Central memory CD4-positive, alpha-beta T cell (primary cell): Measurements from ENCODE around the gene LPP.

ENCODE experiments used
- DNase-seq: peaks from one replicate; pipeline ENCODE4 v3.0.0; 2022

Gene LPP

DNA sequence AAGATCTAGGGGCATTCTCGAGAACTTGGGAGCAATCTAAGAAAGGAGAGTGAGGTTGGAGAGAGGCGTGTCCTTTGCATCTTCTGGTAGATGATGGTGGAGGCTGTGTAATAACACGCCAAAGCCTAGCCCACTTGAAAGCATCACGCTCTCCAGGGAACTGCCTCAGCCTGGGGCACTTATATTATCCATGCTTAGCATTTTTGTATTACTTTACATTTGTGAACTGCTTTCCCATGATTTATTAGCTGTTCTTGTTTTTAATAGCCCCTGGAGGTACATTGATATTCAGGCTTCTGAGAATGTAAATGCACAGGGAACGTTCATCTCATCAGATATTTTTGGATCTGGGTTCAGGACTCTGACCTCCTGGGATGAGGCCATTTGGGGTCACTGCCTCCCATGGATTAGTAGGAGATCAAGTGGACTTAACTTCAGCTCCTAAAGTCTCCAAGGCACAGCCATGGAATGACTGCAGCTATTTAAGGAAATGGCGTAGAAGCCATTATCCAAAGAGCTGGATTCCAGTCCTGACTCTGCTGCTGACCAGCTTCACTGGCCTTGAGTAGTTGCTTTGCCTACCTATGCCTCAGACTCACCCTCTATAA, 124.9 kb downstream of the LPP start:
- no peak for DNase-seq

DNA sequence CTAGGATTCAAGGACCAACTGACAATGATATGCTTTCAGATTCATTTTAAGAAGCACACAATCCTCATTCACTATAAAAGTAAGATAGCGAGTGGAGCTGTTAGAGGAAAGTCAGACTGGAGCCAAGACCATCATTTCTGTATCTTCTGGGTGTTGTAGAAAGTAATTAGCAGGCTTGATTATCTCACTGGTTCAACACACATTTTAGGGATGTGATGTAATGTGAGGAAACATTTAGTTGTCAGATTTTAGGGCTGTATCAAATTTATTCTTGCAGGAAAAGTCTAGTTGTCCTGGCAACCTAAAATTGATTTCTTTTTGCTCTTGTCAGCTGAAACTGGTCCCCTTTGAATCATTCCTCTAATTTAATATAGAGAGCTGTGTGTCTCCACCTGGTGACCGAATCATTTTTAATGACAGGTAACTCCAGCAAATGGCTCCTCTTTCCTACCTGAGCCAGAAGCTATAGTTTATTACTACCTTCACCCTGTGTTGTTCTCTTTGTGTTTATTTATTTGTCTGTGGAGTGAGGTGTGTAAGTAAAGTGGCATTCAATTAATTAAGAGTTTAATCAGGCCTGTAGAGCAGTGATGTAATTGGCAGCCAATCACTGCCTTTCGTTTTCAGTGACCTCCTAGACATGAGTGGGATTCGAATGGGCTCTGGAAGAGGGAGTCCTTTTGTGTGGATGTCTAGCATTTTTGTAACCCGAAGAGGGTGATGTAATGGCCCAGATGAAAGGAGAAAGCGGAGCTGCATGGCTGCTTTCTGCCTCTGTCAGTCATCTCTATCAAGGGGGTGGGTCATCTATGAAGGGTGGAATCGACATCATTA, 125.8 kb downstream of the LPP start:
- DNase-seq = no peak

DNA sequence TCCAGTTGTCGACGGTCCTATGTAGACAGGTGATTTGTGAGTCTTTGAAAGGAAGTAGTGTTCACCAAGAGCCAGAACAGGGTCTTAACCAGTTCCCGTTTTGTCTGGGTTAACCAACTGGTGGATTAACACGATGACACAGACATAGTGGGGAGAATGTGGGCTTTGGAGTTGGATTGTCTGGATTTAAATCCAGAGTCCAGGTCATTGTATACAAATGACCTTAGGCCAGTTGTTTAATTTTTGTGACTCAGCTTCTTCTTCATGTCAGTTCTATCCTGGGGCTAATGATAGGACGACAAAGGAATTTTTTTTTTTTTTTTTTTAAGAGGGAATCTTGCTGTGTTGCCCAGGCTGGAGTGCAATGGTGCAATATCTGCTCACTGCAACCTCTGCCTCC, 126.7 kb downstream of the LPP start:
- DNase-seq = no peak

DNA sequence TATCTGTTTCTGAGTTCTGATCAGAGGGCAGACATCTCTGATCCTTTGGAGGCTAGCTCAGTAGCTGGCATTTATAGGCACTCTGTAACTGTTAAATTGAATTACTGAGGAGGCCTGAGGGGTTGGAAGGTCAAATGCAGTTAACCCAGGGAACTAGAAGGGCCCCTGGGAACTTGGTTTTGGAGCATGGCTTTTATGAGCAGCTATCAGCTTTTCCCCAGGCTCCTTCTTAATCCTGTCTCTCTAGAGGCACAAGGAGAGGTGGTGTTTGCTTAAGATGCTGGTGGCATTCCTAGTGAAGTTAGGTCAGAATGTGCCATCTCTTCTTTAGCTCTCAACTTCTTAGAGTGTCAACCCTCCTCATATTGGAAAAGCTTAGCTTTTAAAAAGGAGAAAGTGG, 128.9 kb downstream of the LPP start:
- DNase-seq = no peak

DNA sequence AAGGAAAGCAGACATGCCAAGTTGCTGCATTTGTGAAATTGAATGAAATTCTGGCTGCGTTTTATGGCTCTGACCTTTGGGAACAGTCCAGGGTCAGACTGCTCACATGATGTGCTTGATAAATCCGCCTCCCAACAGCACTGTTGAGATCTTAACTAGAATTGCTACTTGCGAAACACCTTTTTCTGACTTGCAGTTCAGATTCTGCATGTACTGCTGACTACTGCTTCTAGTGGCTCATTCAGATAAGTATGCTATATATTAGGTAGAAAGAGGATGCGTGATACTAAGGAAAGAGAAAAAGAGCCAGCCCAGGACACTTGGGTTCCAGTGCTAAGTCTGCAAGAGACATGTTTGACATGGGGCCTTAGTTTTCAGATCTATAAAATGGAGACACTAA, 129.4 kb downstream of the LPP start:
- no peak for DNase-seq

DNA sequence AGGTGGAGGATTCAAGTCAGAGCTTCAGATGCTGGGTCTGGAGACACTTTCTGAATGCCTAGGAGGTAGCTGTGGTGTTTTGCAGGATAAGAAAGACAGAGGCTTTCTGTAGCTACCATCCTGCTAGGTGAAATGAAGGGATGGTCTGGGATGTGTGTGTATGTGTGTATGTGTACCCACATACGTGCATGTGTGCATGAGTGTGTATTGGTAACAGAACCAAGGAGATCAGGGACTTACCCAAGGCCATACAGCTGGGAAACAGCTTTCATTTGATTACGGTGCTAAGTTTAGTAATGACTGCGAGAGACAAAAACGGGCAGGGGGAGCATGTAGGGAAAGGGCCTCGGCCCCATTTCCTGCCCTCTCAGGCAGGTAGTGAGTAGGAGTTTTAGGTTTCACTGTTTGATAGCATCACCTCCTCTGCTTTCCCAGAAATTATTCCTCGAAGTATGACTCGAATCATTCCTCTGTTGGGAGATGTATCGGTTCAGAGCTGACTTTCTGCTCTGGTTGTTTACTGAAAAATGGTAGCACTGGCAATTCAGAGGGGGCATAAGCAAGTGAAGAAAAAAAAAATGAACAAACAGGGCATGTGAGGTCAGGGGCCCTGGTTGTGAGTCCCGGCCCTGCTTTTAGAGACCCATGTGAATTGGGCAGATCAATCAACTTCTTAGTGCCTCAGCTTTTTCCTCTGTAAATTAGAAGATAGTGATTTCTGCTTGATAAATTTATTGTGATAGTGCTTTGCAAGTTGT, 130.7 kb downstream of the LPP start:
- no peak for DNase-seq

DNA sequence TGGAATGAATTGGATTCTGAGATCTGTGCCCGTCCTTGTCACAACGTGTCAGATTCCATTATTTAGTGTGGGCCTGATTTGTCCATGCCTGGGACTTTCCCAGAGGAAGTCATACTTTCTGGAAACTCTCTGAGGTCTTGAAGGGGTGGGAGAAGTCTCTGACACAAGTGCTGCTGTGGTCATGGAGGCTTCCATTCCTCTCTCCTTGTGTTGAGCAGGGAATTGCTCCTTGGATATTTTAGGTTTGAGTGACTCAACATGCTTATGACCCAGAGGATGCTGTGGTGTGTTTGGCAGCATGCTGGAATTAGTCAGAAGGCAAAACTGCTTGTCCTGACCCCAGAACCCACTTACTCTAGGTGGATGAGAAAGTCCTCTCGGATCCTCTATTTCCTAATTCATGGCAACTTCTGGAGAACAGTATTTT, 132.1 kb downstream of the LPP start:
- DNase-seq = no peak

DNA sequence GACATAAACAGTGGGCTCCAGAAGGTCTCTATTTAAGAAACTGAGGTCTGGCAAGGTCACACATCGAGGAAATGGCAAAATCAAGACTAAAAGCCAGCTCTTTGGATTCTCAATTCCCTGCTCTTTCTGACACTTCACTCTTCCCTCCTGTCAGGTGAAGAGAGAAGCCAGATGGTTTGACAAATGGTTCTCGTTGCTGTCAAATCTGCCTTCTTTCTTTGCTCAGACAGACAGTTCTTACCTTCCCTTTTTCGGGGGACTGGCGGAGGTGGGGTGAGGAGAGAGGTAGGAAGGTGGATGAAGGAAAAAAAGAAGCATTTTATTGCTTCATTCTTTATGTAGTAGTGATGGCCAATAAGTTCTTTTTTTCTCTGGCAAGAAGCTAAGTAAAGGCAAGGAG, 133.4 kb downstream of the LPP start:
- no peak for DNase-seq

DNA sequence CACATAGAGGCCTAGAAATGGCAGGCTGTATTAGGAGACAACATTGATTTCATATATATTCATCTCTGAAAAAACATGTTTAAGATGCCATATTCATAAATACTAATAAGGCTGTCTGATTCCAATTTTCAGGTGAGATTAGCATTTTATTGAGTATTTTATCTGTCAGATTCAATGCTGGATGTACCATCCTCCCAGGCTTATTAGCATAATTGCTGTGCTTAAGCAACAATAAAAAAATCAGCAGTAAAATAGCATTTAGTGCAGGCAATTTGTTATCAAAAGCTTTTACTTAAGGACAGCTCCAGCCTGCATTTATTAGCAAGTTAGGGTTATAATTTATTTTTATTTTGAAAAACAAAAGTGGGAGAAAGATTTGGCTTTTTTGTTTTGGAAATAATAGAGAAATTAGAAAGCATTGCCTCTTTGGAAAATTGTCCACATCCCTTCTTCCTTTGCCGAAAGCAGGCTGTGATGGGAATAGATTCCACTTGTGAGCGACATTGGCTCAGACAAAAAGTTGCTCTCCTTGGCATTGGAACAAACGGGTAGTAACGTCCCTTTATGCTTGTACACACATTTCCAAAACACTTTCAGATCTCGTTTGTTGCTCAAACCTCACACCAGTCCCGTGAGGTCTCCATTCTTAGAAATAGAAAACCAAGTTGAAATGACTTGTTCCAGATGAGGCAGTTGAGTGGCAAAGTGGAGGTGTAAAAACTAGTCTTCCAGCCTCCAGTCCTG, 134.0 kb downstream of the LPP start:
- DNase-seq = no peak

DNA sequence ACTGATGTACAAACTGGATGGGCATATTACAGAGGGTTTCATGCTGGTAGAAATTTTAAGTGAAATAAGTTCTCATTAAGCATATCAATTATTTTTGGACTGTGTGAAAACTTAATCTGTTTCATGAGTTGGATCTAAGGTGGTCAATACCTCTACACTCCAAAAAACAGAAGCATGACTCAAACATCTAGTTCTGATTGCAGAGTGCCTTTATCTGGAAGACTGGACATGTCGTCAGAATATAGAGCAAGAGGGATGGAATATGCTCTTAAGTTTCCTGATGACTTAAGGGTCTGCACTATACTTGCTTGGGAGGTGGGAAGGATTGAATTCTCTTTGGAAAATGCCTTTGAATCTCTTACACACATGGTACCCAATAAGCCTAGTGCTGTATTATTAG, 138.3 kb downstream of the LPP start:
- no peak for DNase-seq

DNA sequence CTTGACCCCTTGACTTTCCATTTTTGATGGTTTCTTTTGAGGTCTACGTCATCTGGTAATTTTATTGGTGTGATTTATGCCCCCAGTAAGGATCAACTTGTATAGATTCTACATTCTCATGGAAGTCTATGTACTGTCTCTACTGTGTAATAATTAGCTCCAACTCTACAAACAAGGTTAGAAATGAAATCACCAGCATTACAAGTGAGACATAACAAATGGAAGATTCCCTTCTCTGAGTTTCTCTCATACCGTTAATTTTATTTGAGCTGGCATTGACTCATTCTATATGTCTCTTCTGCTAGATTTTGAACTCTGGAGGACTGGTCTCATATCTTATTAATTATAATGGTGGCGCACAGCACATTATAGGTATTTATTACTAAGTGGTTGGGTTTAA, 138.9 kb downstream of the LPP start:
- DNase-seq = no peak

DNA sequence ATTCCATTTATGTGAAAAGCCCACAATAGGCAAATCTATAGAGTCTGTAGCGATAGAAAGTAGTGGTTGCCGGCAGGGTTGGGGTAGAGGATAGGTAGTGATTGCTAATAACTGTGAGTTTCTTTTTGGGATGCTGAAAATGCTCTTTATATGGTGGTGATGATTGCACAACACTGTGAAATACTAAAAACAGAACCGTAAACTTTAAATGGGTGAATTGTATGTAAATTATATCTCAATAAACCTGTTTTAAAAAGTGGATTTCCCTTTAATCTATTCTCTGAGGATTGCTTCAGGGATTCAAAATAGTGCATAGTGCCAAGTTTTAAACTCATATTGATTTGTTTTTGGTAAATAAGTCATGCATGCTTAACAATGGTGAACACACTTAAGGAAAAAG, 140.2 kb downstream of the LPP start:
- DNase-seq = no peak

DNA sequence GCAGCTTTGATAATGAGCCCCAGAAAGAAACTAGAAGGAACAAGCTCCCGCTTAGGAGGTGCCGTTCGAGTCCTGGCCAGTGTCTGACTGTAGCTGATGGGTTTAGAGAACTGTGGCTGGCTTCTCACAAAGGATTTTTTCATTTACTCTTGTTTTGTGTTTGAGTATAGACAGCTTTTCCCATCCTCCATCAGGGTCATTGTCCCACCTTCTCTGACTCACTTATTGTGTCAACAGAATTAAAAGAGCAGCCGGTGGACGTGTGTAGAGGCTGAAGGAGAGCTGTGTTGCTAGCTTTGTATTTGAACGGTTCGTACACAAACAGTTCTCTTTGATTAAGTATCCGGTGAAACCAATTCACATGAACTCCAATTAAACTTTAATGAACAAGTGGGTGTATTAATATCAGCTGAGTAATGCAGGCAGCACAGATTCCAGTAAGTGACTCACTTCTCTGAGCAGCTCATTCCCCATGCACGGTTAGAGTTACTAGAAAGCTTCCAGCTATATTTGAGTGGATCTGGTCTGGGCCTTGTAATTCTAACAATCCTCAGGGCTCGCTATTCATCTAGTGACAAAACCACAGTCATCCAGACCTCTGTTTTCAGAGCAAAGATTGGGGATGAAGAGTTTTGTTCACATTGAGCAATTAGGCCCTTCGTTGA, 141.0 kb downstream of the LPP start:
- no peak for DNase-seq

DNA sequence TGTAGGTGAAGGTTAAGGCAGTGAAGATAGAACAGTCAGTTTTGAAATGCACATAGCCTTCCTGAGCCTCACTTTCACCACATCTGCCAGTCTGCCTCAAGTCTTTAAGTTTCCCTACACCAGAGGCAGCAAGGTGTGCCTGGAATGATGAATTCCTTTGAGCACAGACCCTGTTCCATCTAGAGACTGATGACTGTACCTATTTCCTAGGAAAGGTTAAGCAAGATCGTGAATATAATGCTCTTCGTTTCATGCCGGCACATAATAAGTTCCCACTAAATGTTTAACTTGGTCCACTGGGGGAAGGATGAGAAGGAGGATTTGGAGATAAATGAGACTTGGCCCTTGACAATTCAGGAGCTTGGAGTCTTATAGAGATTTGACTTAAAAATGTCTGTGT, 141.9 kb downstream of the LPP start:
- DNase-seq = no peak

DNA sequence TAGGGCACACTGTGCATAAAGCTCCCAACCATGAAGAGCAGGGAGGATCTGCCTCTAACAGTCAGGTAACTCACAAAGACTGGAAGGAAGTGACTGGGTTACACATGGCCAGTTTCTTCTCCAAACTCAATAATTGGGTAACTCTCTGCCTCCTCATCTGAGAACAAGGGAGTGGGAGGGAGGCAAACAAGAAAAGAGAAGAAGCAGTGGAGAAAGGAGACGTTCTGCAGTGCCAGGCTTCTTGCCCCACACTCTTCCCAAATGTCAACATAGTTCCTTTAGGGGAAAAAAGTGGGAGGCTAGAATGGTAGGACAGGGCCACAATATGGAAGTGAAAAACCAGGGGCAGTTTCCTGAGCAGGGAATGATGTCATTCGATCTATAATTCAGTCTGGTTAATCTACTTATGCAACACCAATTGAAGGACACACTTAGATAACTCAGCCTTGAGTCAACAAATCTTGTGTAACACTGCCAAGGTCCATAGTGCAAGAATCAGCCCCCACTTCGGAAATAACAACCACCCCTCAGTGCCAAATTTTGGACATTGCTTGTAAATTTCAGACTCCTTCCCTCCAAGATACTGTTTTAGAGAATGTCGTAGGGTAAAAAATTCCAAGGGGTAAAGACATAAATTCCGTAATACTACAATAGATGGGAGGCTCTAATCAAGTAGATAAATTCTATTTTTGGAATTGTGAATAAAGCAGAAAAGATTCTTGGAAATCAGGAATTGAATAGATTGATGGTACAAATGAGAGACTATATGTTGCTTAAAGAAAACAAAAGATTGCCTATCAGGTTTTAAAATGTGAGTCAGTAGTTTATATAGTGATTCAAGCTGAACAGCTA, 143.0 kb downstream of the LPP start:
- no peak for DNase-seq

DNA sequence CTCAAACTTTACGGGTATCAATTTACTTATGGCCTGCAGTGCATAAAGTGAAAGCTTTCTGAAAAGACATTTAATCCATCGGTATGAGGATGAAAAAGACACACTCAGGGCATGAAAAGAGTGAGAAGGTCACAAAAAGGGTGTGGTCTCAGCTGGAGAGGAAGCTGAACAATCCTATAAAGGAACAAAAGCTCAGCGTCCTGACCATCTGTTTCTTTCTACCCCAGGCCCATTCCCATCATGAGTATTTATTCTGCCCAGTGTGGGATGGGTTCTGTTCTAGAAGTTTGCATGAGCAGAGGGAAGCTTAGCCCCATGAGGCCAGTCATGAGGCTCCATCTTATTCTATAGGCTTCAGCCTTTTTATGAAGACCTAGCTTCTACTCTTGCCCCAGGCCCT, 144.6 kb downstream of the LPP start:
- no peak for DNase-seq

DNA sequence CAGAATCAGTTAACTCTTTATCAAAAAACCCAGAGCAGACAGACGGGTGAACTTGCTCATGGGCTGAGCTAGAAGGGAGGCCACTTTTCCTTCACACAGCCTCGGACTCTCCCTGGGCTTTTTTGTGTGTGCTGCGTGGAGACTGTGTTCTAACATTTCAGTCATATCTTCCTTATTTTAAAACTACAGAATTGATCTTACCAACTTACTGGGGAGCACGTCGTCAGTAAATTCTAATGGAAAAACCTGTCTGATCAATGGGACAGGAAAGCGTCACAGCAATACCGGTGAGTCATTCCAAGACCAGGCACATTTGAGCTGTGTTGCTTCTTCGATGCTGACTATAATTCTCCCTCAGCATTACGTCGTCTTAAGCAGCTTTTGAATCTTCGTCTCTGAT, 145.1 kb downstream of the LPP start:
- no peak for DNase-seq

DNA sequence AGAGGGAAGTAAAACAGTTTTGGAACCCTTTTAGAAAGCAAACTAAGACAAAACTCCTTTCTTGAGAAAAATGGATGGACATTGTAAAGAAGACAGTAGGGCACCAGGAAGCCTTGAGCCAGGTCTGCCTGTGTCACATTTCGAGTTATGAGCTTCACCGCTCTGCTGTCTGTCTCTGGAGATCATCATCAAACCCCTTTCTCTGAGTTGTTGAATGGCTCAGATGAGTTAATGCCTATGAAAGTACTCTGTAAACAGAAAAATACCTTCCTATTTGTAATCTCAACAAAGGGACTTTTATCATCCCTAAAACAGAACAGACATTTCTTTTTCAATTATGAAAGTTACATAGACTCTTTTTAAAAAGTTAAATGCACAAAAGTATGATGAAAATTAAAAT, 145.8 kb downstream of the LPP start:
- no peak for DNase-seq

DNA sequence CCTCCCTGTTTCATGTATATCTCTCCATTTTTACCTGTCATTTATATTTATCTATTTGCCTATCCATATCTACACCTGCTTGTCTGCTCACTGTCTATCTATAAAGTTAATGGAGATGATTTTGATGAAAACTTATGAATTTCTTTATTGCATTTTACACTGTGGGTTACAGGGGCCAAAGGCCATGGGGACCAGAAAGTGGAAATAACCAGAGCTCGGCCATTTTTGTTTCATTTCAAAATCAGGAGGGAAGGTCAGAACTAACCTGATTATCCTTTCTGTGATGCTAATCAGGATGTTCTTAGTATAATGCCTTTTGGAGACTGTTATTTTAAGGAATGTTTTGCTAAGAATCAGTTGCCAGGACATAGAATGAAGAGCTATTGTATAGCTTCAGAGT, 147.2 kb downstream of the LPP start:
- no peak for DNase-seq

DNA sequence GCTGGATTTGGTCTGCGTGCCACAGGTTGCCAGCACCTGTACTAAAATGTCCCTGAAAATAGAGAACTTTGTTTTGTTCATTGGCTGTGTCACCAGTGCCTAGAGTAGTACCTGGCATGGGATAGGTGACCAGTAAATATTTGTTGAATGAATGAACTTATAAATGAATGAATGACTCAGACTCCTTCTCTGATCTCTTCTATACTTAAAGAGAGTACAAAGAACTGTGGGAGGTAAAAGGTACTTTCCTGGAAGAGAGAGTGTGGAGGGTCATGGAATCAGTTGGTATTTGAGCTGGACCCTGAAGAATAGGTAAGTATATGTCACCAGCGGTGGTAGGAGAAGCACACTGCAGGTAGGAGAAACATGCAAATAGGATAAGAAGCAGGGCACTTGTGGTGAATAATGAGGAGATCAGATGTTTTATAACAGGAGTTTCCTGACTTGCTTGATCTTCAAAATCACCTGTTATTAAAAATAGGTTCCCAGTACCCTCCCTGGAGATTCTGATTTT, 149.4 kb downstream of the LPP start:
- no peak for DNase-seq

DNA sequence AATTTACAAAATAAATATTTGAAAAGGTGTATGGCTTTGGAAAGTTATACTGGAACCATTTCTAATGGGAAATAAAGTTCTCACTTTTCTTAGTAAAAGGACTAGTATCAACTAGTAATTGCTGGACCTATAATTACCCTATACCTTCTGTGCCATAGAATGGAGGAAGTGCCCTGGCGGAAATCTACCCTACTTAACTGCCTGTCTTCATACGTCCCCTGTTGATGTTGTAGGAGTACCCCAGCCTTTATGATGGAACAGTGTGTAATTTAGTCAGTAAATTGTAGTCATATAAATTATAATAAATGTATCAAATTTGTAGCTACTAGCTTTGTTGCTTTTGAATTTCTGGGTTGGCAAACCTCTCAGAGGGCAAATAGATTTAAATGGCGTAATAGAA, 149.9 kb downstream of the LPP start:
- DNase-seq = no peak

DNA sequence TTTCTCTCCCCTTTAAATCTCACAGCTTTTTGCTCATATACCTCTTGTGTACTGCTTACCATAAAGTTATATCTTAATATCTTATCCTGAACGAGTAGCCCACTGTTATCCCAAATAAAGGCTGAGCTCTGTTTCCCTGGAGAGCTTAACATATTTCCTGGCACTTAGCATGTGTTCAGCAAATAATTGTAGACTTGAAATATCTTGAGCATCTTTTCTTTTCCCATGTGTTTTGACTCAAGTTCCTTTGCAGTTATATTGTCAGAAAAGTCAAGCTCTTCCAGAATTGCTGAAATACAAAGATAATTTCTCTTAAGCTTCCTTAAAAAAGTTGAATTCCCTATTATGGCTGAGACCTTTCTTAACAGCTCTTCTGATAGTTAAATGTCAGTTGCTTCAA, 150.5 kb downstream of the LPP start:
- no peak for DNase-seq
